Esophagus muscularis mucosa (tissue), 4 donors: ENCODE results near the gene SLC35G6. TPM values are rescaled to one million over a fixed set of nuclear protein-coding genes. Genes with fewer than 3 reads are reported as not detected.

Experiments used
- DNase-seq: peaks from one replicate; pipeline ENCODE4 v3.0.0-alpha.2; 2017; ENCODE audit errors: extremely low spot score
- H3K27ac ChIP-seq, 4 donors: fragments of 200-600 bp; sonication (generic); replicated peaks in 1 of 4; 1 replicate in 3 of 4; 2 replicates in 1 of 4; pipeline ENCODE4 v1.5.1; 2016 to 2019; ENCODE audit warnings: mild to moderate bottlenecking in 1 of 4
- H3K27me3 ChIP-seq, 4 donors: fragments of 200-600 bp; sonication (generic); one replicate each; pipeline versions ENCODE4 v1.5.1 to v1.6.0; 2016 to 2019
- H3K36me3 ChIP-seq, 4 donors: fragments of 200-600 bp; sonication (generic); one replicate each; pipeline ENCODE4 v1.5.1; 2016 to 2019
- H3K4me1 ChIP-seq, 4 donors: fragments of 200-600 bp; sonication (generic); one replicate each; pipeline ENCODE4 v1.5.1; 2016 to 2019
- H3K4me3 ChIP-seq, 4 donors: fragments of 200-600 bp; sonication (generic); 1 replicate in 2 of 4; 2 replicates in 2 of 4; pipeline ENCODE4 v1.5.1; 2016 to 2019; ENCODE audit warnings: mild to moderate bottlenecking in 4 of 4, moderate library complexity in 1 of 4
- H3K9me3 ChIP-seq, 4 donors: fragments of 200-600 bp; sonication (generic); 1 replicate in 3 of 4; 2 replicates in 1 of 4; pipeline ENCODE4 v1.5.1; 2016 to 2019
- CTCF ChIP-seq, 3 experiments: fragments of 200-600 bp in 2 of 3; fragments of 450-650 bp in 1 of 3; sonication (generic) in 2 of 3; IDR thresholded peaks; one replicate each; pipeline ENCODE4 v1.5.1; 2017 to 2019; ENCODE audit warnings: antibody characterized with exemption in 3 of 3, mild to moderate bottlenecking in 2 of 3, moderate library complexity in 1 of 3
- EP300 ChIP-seq: sonication (generic); formaldehyde crosslinking; IDR thresholded peaks from one replicate; pipeline ENCODE4 v1.6.1; 2017; ENCODE audit warnings: antibody characterized with exemption
- POLR2A ChIP-seq: fragments of 450-650 bp; IDR thresholded peaks from one replicate; pipeline ENCODE4 v1.6.1; 2017; ENCODE audit warnings: antibody characterized with exemption, moderate library complexity, mild to moderate bottlenecking, low read depth
- POLR2AphosphoS5 ChIP-seq, 2 donors: sonication (generic); formaldehyde crosslinking; IDR thresholded peaks; one replicate each; pipeline ENCODE4 v1.6.1; 2017; ENCODE audit warnings: antibody characterized with exemption in 2 of 2
- WGBS: methylation state at CpG from one replicate; pipeline ENCODE4 v1.1.5; 2018; 5-methylcytosine and 5-hydroxymethylcytosine counted together
- intact Hi-C: fragments of 100-400 bp; cut with DNase I; formaldehyde crosslinking; loops from one replicate; pipeline ENCODE4 v1.15.1; 2023
- total RNA-seq, 4 donors: library from RNA; depleted of rRNA; stranded (reverse); fragments of >200 nt; gene quantifications; one replicate each; pipeline versions ENCODE4 v1.1.0 to v1.2.1, GENCODE V29; 2016

Gene SLC35G6
- total RNA-seq, 4 donors from 2014 or later, result not detected

GRCh38 chr17:7490144-7490543 lies 8.9 kb downstream of the SLC35G6 start:
- TF ChIP-seq EP300 (no peak), POLR2AphosphoS5 (IDR thresholded peaks at IDR 0.05) (no peak), POLR2A (no peak), CTCF (IDR thresholded peaks at IDR 0.05) (no peak)
- no peaks in the 10 kb centered on the region for H3K27me3 ChIP-seq
- no peaks in the 10 kb centered on the region for H3K9me3 ChIP-seq
- H3K36me3 ChIP-seq, result peaks cover 0 to 12% (median 2%) of the 10 kb centered on the region in 4 donors
- DNase-seq, result no peak
- no peak overlapping the region for H3K27ac ChIP-seq
- WGBS, result 75% methylated on average over 8 of the region's 8 CpGs
- no peak overlapping the region for H3K4me3 ChIP-seq
- peaks cover 37 to 68% (median 52%) of the 10 kb centered on the region in 4 donors for H3K4me1 ChIP-seq
- intact Hi-C loops, result no loop called here

- no peaks in the 10 kb centered on the region for H3K9me3 ChIP-seq
- no peaks in the 10 kb centered on the region for H3K27me3 ChIP-seq
- TF ChIP-seq POLR2AphosphoS5 (IDR thresholded peaks at IDR 0.05), result no peak
- no peak for TF ChIP-seq CTCF (IDR thresholded peaks at IDR 0.05)
- no peak for TF ChIP-seq POLR2A
- TF ChIP-seq EP300, result no peak
- whole genome bisulfite sequencing, result 100% methylated on average over 1 of the region's 1 CpG
- intact Hi-C loops, result no loop called here
- no peak for DNase-seq
- no peak overlapping the region for H3K4me3 ChIP-seq
- no peak overlapping the region for H3K27ac ChIP-seq
- peaks cover 0 to 21% (median 12%) of the 10 kb centered on the region in 4 donors for H3K36me3 ChIP-seq
- peaks cover 25 to 59% (median 37%) of the 10 kb centered on the region in 4 donors for H3K4me1 ChIP-seq
Measured at GRCh38 chr17:7491583-7491982, 10.3 kb downstream of the SLC35G6 start.

GRCh38 chr17:7493941-7494340 lies 12.7 kb downstream of the SLC35G6 start:
- peaks cover 16 to 45% (median 35%) of the 10 kb centered on the region in 4 donors for H3K36me3 ChIP-seq
- TF ChIP-seq CTCF (IDR thresholded peaks at IDR 0.05), result no peak
- TF ChIP-seq EP300, result no peak
- no peak for TF ChIP-seq POLR2AphosphoS5 (IDR thresholded peaks at IDR 0.05)
- TF ChIP-seq POLR2A, result no peak
- H3K4me3 ChIP-seq, result no peak overlapping the region
- DNase-seq, result no peak
- H3K4me1 ChIP-seq, result peaks cover 10 to 35% (median 19%) of the 10 kb centered on the region in 4 donors
- no peak overlapping the region for H3K27ac ChIP-seq
- no peaks in the 10 kb centered on the region for H3K27me3 ChIP-seq
- intact Hi-C loops, result no loop called here
- no peaks in the 10 kb centered on the region for H3K9me3 ChIP-seq
- 94% methylated on average over 3 of the region's 3 CpGs for WGBS

GRCh38 chr17:7495906-7496434 lies 14.7 kb downstream of the SLC35G6 start:
- TF ChIP-seq EP300, result no peak
- no peak for TF ChIP-seq CTCF (IDR thresholded peaks at IDR 0.05)
- TF ChIP-seq POLR2AphosphoS5 (IDR thresholded peaks at IDR 0.05), result no peak
- no peak for TF ChIP-seq POLR2A
- 90% methylated on average over 4 of the region's 12 CpGs for WGBS
- intact Hi-C loops, result no loop called here
- peaks cover 6 to 16% (median 9%) of the 10 kb centered on the region in 4 donors for H3K4me1 ChIP-seq
- peak overlapping the region in 3 of 4 donors; percentile 20 to 28 (median 28) for H3K27ac ChIP-seq
- H3K9me3 ChIP-seq, result no peaks in the 10 kb centered on the region
- H3K4me3 ChIP-seq, result no peak overlapping the region
- H3K27me3 ChIP-seq, result no peaks in the 10 kb centered on the region
- H3K36me3 ChIP-seq, result peaks cover 32 to 65% (median 55%) of the 10 kb centered on the region in 4 donors
- DNase-seq, result no peak
